GM19395 (cell line): ENCODE results near the gene QRICH2.
A peak's percentile ranks its signal among the peaks of the same experiment; 100 is the strongest.
"Not testable (repeated sequence)": the region's sequence is repeated elsewhere in the genome, so short reads cannot be mapped to it uniquely, and the experiment has no call there.

Experiments used
- ATAC-seq: cut with Tn5 transposase; IDR thresholded peaks from one replicate; pipeline ENCODE4 v1.9.1; 2021; ENCODE audit warnings: mild to moderate bottlenecking, moderate library complexity; ENCODE audit not compliant: unreplicated experiment

Gene QRICH2

GRCh38 chr17:76268015-76268749 lies 39.9 kb downstream of the QRICH2 start:
- no peak for ATAC-seq

GRCh38 chr17:76267581-76268001 lies 40.5 kb downstream of the QRICH2 start:
- ATAC-seq, result not testable (repeated sequence)

GRCh38 chr17:76267051-76267576 lies 41.0 kb downstream of the QRICH2 start:
- no peak for ATAC-seq

- no peak for ATAC-seq
Observed at GRCh38 chr17:76266244-76266938, 41.7 kb downstream of the QRICH2 start.

GRCh38 chr17:76265624-76266243 lies 42.3 kb downstream of the QRICH2 start:
- ATAC-seq, result no peak

- peak; percentile 71 for ATAC-seq
Observed at GRCh38 chr17:76264755-76265623, 43.1 kb downstream of the QRICH2 start, which contains the start of gene UBALD2. UBALD2 (plus strand) TSS chr17:76265348; CDS start chr17:76265506, 158 bp downstream.

GRCh38 chr17:76264425-76264754 lies 43.7 kb downstream of the QRICH2 start:
- ATAC-seq, result peak; percentile 1

- no peak for ATAC-seq
Observed at GRCh38 chr17:76263896-76264295, 44.2 kb downstream of the QRICH2 start.

- ATAC-seq, result no peak
Observed at GRCh38 chr17:76262732-76263344, 45.2 kb downstream of the QRICH2 start.

- ATAC-seq, result no peak
Observed at GRCh38 chr17:76261421-76262215, 46.5 kb downstream of the QRICH2 start.

GRCh38 chr17:76260669-76261068 lies 47.4 kb downstream of the QRICH2 start:
- no peak for ATAC-seq

GRCh38 chr17:76260220-76260619 lies 47.9 kb downstream of the QRICH2 start:
- no peak for ATAC-seq

- not testable (repeated sequence) for ATAC-seq
Observed at GRCh38 chr17:76256430-76257050, 51.5 kb downstream of the QRICH2 start.

GRCh38 chr17:76255801-76256429 lies 52.2 kb downstream of the QRICH2 start:
- ATAC-seq, result no peak

- no peak for ATAC-seq
Observed at GRCh38 chr17:76254275-76254674, 53.8 kb downstream of the QRICH2 start.

- ATAC-seq, result no peak
Observed at GRCh38 chr17:76253841-76254240, 54.2 kb downstream of the QRICH2 start.

- ATAC-seq, result not testable (repeated sequence)
Observed at GRCh38 chr17:76252967-76253766, 54.9 kb downstream of the QRICH2 start.
